GM23248 (cell line): Measurements from ENCODE around the gene MSX2.

Experiments
- EZH2 ChIP-seq: fragments of 200-600 bp; sonication (generic); IDR thresholded peaks from 2 replicates; pipeline ENCODE4 v1.6.1; 2018; ENCODE audit warnings: antibody characterized with exemption, mild to moderate bottlenecking; ENCODE audit not compliant: insufficient read depth, poor library complexity, severe bottlenecking
- EZH2phosphoT487 ChIP-seq: fragments of 200-600 bp; sonication (generic); IDR thresholded peaks from 2 replicates; pipeline ENCODE4 v1.6.1; 2018; ENCODE audit warnings: antibody characterized with exemption, moderate library complexity, mild to moderate bottlenecking, low read depth; ENCODE audit not compliant: insufficient read depth

- no peak for TF ChIP-seq EZH2phosphoT487
- TF ChIP-seq EZH2 = peak; percentile 32
Measured at GRCh38 chr5:174718880-174719610, 5.3 kb upstream of the MSX2 start.
